ENCODE data around the gene TTR. TPM values are rescaled to one million over a fixed set of nuclear protein-coding genes. Genes with fewer than 3 reads are reported as not detected.

TTR gene
- total and polyA plus RNA-seq, 2 of the 13 experiments (the other 11 are each of a cell fraction or from before 2014, with no cell fraction given), result 91.3 to 496 TPM

GRCh38 chr18:31566576-31567306 is 24.9 kb upstream of the TTR start:
- POLR2A ChIA-PET, result interaction anchor here (1.1 to 3.2 kb wide), 4 partner anchors 21 to 44 kb away, joined by 3 to 19 read pairs (median 4); partner anchors contain the start of gene TTR
- TF ChIP-seq ZNF580 (CRISPR knock-in tag; IDR thresholded peaks at IDR 0.05; ENCODE audit: borderline replicate concordance, low read depth) (no peak), ZFP90 (CRISPR knock-in tag; IDR thresholded peaks at IDR 0.05; ENCODE audit: borderline replicate concordance) (no peak), RFX1 (IDR thresholded peaks at IDR 0.05) (no peak), CHD2 (IDR thresholded peaks at IDR 0.05; ENCODE audit: low read depth, low read length) (no peak), TP53 (CRISPR knock-in tag; conservative IDR thresholded peaks at IDR 0.05) (no peak), SPEN (CRISPR knock-in tag; IDR thresholded peaks at IDR 0.05; ENCODE audit: low read depth) (no peak), TEAD3 (CRISPR knock-in tag; optimal IDR thresholded peaks at IDR 0.05; ENCODE audit: borderline replicate concordance) (no peak), CREM (IDR thresholded peaks at IDR 0.05) (peak; percentile 42; the same call in 1 of the 2 replicates), CREM (CRISPR knock-in tag; IDR thresholded peaks at IDR 0.05) (no peak), MXI1 (IDR thresholded peaks at IDR 0.05; ENCODE audit: borderline replicate concordance, low read depth, low read length) (no peak), ZNF326 (CRISPR knock-in tag; IDR thresholded peaks at IDR 0.05; ENCODE audit: borderline replicate concordance) (no peak), ZNF781 (CRISPR knock-in tag; IDR thresholded peaks at IDR 0.05; ENCODE audit: borderline replicate concordance, not compliant biosample characterization) (peak; percentile 9), SP4 (CRISPR knock-in tag; IDR thresholded peaks at IDR 0.05) (no peak), ZNF292 (CRISPR knock-in tag; IDR thresholded peaks at IDR 0.05; ENCODE audit: borderline replicate concordance, low read depth) (0 out of 2 replicates have a peak, but pooled peaks have one; percentile 67), ZNF441 (CRISPR knock-in tag; IDR thresholded peaks at IDR 0.05; ENCODE audit: borderline replicate concordance) (no peak), ZNF7 (CRISPR knock-in tag; IDR thresholded peaks at IDR 0.05) (0 out of 2 replicates have a peak, but pooled peaks have one; percentile 5), ZNF558 (CRISPR knock-in tag; IDR thresholded peaks at IDR 0.05; ENCODE audit: borderline replicate concordance) (no peak), ZNF569 (CRISPR knock-in tag; IDR thresholded peaks at IDR 0.05; ENCODE audit: borderline replicate concordance) (no peak), GTF2F1 (IDR thresholded peaks at IDR 0.05; ENCODE audit: low read length) (no peak), ZNF564 (CRISPR knock-in tag; IDR thresholded peaks at IDR 0.05) (no peak), ZNF333 (CRISPR knock-in tag; IDR thresholded peaks at IDR 0.05; ENCODE audit: borderline replicate concordance) (no peak), SOX6 (IDR thresholded peaks at IDR 0.05) (no peak), SOX6 (CRISPR knock-in tag; IDR thresholded peaks at IDR 0.05) (peak; percentile 53; the same call in 1 of the 2 replicates), KLF6 (CRISPR knock-in tag; IDR thresholded peaks at IDR 0.05) (no peak), CBX2 (IDR thresholded peaks at IDR 0.05; ENCODE audit: low read depth, low read length) (no peak), CBX2 (CRISPR knock-in tag; IDR thresholded peaks at IDR 0.05; ENCODE audit: low read depth) (no peak), NR3C1 (CRISPR knock-in tag; IDR thresholded peaks at IDR 0.05) (no peak), ZNF790 (CRISPR knock-in tag; IDR thresholded peaks at IDR 0.05; ENCODE audit: borderline replicate concordance) (no peak), ESRRA (CRISPR knock-in tag; IDR thresholded peaks at IDR 0.05; ENCODE audit: low read depth) (peak; percentile 65; the same call in 1 of the 2 replicates)

More at GRCh38 chr18:31566576-31567306, 24.9 kb upstream of the TTR start:
- in situ Hi-C loops (cut with HindIII; ENCODE audit: extremely low pct_ligation_motif_present, low pct_unique_long_range_greater_than_20kb) (no loop called here), intact Hi-C loops (cut with micrococcal nuclease; ENCODE audit: unreplicated experiment) (no loop called here)
- DNase-seq (ENCODE audit: low spot score) (peak; percentile 49), ATAC-seq (peak; percentile 81), FAIRE-seq (peak; percentile 18)
- peak overlapping the region; percentile 7 to 52 (median 23); a peak in 4 of 6 replicates for H3K4me3 ChIP-seq (replicated peaks in 1 of 3; ENCODE audit: insufficient read depth in 1 of 3, low read depth in 2 of 3, low read length in 3 of 3)
- H2AFZ ChIP-seq (ENCODE audit: low read length), result peak overlapping the region; percentile 61
- no peaks in the 10 kb centered on the region for H4K20me1 ChIP-seq (ENCODE audit: insufficient read depth, low read length)
- H3K79me2 ChIP-seq (ENCODE audit: insufficient read depth, low read length), result no peaks in the 10 kb centered on the region
- H3K27ac ChIP-seq (ENCODE audit: extremely low read length, insufficient read depth, low read length), result peak overlapping the region; percentile 56
- H3K36me3 ChIP-seq (replicated peaks in 1 of 2; ENCODE audit: control insufficient read depth in 1 of 2, insufficient read depth in 2 of 2, low read length in 2 of 2), result no peaks in the 10 kb centered on the region
- H3K4me1 ChIP-seq (ENCODE audit: insufficient read depth, low read length), result peaks cover 56% of the 10 kb centered on the region
- H3K9ac ChIP-seq (ENCODE audit: insufficient read depth, low read depth, low read length), result peak overlapping the region; percentile 28; the same call in 1 of the 2 replicates
- H3K4me2 ChIP-seq (ENCODE audit: low read depth, low read length), result peak overlapping the region; percentile 75
- CTCF ChIA-PET (ENCODE audit: low intra/inter-chr PET ratio, low total read pairs), result no interaction called here
- H3K9me3 ChIP-seq (ENCODE audit: low read length), result no peaks in the 10 kb centered on the region
- WGBS (ENCODE audit: low lambda C conversion rate), result 6% methylated on average over 4 of the region's 4 CpGs
- H3K27me3 ChIP-seq (ENCODE audit: control insufficient read depth in 1 of 2, insufficient read depth in 2 of 2, low read length in 2 of 2), result no peaks in the 10 kb centered on the region
- no TSS peak for BruUV-seq (replicated peaks)

Data from HepG2 (cell line).